Stimulated activated CD8-positive, alpha-beta memory T cell treated with anti-CD3 and anti-CD28 coated beads, Interleukin-12 subunit alpha, Interleukin-12 subunit beta, amount 100 ng/mL, for 4 hours (primary cell): ENCODE measurements around the gene SMCO2.

Experiments
- DNase-seq: peaks from one replicate; pipeline ENCODE4 v3.0.0-alpha.2; 2020; ENCODE audit warnings: low read depth

Gene SMCO2

DNA sequence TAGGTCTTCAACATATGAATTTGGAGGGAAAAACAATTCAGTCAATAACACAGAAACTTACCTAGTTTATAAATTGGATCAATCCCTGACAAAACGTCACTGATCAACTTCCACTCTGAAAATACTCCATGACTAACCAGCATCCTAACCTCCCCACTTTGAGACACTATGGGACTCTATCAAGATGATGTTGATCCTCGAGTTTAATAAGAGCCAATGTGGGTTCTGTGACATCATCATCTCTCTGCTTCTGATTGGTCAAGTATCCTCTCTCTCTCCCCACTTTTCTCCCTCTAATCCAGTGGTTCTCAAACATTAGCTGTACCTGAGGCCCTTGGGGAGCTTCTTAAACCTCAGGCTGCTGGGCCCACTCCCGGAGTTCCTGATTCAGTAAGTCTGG is at the start of gene SMCO2:
TSS of gene SMCO2 (plus strand) at position 301 of the 400 bp plus-strand sequence. CDS start 23,896 bp downstream, outside the sequence.
- DNase-seq = no peak

DNA sequence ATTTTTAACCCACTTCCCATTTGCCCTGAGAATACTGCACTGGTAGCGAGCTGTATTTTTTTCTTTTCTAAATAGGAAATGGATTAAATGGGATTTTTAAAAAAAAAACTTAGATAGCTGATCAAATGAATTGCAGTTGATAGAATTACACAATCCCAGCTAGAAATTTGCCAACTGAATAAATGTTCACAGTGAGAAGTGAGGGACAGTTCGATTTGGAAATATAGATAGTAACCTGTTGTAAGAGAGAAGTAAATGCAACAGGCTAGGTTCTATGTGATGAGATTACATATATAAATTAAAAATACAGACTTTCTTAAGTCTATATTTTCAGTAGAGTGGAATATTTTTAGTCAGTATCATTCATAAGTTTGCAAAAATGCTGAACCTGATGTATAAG is 48.1 kb upstream of the SMCO2 start:
- DNase-seq = no peak

DNA sequence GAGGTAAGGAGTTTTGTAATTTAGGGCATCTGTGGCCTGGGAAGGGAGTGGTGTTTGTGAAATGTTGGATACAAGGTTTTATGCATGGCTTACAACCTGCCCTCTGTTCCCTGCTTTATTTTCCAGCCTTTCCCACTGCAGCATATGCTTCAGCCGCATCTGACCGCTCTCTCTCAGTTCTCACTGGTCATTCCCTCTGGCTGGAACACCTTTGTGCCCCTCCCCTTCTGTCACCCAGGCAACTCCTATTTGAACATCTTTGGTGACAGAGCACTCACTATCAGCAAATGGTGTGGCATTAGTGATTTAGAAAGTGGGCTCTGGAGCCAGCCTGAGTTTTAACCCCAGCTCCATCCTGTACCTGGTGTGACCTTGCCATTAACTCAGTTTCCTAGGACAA is 47.5 kb upstream of the SMCO2 start:
- no peak for DNase-seq

DNA sequence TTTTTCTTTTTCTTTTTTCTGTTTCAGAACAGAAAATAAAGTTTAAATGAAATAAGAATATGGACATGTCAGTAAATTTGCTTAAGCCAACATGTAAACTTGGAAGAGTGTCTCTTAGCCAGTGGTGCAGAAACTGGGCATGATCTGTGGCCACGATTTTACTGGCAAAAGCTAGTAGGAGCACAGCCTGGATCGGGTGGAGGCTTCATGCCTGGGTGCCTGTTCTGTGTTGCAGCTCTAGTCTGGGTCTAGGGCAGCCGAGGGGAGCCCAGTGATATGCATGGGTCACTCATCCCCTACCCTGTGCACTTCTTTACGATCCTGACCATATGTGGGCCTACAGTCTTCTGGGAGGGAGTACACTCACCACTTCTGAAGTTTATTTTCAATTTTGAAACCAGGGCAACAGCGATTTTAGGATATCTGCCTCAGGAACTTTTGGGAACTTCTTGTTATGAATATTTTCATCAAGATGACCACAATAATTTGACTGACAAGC is 45.6 kb upstream of the SMCO2 start:
- no peak for DNase-seq

DNA sequence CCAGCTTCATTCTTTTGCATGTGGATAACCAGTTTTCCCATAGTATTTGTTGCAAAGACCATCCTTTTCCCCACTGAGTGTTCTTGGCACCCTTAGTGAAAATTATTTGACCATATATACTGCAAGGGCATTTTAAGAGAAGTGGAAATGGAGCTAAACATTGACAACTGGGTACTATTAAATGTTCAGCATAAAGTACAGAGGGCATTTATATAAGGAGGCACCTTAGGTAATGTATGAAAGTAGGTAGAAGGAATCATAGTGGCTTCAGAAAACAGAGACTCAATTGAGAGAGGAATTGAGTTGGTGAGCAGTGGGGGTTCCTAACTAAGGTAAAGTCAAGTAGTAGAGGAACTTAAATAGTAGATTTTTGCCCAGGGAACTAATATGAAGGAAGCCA is 34.5 kb upstream of the SMCO2 start:
- DNase-seq = no peak

DNA sequence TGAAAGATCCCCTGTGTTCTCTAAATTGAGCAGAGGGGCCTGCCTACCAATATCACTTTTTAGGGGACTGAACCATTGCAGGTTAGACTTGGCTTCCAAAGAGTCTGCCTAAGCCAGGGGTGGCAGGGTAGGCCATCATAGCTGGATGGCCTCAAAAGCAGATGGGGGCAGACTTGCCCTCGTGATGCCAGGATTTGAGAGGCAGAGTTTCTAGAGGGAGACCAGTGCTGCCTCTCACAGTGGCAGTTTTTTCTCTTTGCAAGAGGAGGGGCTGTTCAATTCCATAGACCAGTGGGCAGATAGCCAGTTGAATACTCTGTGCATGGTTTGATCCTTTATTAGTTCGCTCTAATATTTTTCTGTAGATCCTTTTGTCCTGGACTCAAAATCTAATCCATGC is 23.8 kb upstream of the SMCO2 start:
- DNase-seq = no peak

DNA sequence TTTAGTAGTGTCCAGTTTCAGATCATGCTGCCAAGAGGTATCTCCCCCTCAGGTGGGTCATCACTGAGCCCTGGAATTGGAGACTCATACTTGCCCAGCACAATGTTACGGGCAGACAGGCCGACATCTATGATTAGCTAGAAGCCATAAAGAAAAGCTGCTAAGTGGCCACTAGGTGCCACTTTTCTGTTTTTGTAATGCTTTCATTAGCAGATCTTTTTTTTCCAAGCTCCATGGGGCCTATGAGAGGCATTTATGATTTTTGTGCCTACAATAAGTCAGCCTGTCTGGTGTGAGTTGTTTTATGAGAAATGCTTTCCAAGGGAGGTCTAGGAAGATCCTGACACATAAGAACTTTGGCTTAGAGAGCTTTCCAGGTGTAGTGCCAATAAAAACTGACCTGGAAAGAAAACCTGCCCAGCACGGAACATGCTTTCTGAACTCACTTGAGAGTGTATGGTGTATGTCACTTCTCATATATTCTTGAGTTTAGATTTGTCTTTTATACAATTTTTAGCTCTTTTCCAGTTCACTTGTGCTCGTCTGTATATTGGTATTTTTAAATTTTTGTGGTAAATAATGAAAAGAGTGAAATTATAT is 21.8 kb upstream of the SMCO2 start:
- DNase-seq = no peak

DNA sequence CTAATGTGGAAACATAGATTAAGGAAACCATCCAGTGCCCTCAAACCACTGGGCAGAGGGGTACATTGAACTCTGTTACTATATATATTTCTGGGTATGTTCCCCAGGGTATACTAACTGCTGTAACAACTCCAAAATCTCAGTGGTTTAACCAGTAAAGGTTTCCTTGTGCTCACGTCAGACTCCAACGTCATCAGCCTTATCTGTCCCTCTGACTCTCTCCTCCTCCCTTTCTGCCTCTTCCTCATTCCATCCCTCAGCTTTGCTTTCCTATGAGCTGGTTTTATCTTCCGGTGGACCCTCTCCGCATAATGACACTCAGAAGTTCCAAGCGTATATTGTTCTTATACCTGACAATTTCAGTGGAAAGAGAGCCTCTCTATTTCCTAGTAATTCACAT is 21.2 kb upstream of the SMCO2 start:
- no peak for DNase-seq

DNA sequence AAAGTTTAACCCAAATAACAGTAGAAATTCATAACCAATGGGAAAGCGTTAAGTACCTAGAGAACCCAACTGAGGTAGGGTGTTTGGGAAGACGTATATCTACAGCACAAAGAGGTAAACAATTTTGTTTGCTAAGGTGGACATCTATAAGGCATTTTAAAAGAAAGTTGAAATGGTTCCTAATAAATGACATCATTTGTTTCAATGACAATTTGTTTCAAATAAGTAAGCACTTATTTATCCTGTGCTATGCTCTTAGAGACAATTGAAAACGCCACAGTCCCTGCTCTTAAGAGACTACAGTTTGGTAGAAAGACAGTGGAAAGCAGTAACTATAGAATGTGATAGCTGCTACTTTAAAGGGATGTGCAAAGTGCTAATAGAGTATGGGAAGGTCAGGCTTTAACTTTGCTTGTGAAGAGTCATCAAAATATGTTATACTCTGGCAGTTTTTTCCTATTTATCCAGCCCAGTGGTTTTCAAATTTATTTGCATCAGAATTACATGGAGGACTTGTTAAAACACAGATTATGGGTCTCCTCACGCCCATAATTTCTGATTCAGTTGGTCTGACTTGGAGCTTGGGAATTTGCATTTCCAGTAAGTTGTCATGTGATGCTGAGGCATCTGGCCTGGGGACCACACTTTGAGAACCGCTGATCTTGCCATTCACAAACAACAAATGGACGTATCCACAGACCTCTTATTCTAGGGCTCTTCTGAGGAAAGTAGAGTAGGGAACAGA is 19.6 kb upstream of the SMCO2 start:
- no peak for DNase-seq

DNA sequence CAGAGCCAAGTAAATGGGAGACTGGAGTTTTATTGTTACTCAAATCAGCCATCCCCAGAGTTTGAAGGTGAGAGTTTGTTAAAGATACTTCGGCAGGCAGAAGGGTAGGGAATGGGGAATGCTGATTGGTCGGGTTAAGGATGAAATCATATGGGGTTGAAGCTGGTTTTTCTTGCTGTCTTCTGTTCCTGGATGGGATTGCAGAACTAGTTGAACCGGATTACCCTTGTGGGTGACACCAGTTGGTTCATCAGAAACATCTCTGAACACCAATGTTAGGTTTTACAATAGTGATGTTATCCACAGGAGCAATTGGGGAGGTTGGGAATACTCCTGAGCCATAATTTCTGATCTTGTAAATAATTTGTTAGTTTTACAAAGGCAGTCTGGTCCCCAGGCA is 18.7 kb upstream of the SMCO2 start:
- no peak for DNase-seq

DNA sequence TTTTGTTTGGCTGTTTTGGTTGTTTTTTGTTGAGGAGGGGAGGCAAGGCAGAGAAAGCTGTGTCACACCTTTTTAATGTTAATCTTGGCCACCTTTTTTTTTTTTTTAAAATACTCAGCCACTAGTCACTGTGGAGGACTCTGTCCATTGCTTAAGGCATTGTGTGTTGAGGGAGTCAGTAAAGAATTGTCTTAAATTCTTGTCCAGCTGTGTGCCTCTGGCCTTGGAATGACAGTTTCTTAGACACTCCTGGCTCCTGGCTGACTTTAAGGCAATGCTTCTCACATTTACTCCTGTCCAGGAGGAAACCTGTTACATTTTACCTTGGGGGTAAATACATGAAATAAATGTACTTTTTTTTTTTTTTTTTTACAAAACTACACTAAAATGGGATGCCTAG is 18.1 kb upstream of the SMCO2 start:
- DNase-seq = no peak

DNA sequence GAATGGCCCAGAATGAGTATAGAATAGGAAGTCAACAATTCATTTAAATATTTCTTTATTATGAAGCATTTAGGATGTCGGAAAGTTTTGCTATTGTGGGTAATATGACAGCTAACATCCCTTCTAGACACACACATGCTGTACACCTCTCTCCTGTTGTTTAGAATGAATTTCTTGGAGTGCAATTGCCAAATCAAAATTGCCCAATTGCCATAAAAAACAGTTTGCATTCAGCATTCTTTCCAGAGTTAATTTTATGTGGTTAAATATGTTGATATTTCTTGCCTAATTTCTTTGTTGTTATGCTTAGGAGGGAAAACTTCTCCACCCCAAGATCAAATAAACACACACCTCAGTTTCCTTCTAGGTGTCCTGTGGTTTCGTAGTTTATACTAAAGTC is 16.9 kb upstream of the SMCO2 start:
- no peak for DNase-seq

DNA sequence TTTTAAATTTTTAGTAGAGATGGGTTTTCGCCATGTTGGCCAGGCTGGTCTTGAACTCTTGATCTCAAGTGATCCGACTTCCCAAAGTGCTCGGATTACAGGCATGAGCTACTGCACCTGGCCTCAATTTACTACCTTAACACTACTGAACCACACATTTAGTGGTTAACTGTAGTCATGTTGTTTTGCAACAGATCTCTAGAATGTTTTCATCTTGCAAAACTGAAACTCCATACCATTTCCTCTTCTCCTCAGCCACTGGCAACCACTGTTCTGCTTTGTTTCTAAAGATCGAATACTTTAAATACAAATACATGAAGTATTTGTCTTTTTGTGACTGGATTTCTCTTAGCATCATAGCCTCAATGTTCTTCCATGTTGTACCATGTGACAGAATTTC is 15.4 kb upstream of the SMCO2 start:
- DNase-seq = no peak

DNA sequence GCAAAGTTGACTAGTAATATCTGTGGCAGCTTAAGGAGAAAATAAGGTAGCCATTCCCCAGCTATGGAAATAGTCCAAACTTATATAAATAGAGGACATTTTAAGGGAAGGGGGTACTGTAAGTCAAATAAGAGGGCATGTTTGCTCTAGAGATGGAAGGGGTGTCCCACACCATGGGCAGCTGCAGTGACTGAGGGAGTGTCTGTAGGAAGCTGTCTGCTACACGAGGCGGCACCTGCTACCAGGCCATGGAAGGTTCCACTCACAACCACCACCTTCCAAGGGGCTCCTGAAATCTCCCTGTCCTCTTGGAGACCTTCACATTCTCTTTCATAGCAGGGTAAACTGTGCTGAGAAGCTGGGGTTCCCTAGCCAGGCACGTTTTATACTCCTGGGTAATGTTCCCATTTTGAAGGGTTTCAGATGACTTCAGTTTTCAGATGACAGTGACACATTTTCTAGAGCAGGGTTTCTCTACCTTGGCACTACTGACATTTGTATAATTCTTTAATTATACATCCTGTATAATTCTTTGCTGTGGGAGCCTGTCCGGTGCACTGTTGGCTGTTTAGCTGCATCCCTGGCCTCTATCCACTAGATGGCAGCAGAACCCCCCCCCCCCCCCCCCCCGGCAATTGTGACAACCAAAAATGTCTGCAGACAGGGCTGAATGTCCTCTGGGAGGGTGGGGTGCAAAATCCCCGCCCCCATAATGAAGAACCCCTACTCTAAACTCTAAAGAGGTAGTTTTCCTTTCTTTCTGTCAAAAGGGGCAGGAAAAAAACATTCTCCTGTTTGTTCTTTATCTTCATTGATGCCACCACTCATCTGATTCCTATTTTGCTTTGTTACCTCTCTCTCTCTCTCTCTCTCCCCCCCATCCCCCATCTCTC is 11.6 kb upstream of the SMCO2 start:
- no peak for DNase-seq

DNA sequence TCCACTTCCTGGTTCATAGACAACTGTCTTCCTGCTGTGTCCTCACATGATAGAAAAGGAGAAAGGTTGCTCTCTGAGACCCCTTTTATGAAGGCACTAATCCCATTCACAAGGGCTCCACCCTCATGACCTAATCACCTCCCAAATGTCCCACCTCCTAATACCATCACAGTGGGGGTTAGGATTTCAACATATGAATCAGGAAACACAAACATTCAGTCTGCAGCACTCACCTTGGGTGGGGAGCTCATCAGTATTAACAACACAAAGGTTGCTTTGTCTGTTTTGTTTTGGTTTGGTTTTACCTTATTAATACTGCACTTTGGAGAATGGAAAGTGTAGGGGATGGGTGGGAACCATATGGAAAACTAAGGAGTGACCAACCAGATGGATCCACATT is 10.5 kb upstream of the SMCO2 start:
- DNase-seq = no peak

DNA sequence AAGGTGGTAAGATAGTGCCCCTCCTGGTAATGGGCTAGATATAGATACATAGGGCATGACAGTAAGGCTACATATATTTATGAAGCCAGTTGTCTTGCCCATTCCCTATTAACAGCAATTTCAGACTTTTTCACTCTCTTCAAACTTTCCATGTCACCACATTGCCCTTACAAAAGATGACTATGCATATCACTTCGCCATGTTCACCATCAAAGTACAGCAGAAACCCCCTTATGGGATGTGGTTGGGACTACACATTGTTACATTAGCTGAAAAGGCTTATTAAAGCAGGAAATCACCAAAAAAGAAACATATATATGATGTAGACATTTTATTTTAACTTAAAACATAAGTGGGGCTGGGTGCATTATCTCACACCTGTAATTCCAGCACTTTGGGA is 9.8 kb upstream of the SMCO2 start:
- DNase-seq = no peak

DNA sequence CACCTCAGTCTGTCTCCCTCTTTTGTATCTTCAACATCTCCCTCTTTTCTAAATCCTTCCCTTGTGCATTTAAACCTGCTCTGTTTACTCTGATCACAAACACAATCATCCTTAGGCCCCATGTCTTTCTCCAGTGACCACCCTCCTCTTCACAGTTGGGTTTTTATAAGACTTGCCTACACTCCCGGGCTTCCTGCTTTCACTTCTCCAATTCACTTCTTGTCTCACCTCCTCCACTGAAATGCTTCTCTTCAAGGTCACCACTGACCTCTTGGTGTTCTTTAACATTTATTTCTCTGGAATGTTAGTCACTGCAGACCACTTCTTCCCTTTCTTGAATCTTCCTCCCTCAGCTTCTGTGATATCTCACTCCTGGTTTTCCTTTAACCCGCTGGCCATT is 8.7 kb upstream of the SMCO2 start:
- no peak for DNase-seq

DNA sequence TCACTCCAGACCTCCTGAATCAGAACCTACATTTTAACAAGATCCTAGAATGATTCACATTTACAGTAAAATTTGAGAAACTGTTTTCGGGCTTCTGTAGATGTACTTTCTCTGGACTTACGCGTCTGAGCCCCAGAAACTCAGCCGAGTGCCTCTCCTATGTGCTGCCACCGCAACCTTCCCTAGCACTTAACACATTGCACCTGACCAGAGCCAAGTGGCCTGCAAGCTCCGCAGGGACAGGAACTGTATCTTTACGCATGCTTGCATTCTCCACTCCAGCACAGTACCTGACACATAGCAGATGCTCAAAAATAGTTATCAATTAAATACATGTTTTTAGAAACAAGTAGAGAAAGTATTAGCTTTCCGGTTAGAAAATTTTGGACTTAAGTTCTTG is 1.2 kb downstream of the SMCO2 start:
- no peak for DNase-seq

DNA sequence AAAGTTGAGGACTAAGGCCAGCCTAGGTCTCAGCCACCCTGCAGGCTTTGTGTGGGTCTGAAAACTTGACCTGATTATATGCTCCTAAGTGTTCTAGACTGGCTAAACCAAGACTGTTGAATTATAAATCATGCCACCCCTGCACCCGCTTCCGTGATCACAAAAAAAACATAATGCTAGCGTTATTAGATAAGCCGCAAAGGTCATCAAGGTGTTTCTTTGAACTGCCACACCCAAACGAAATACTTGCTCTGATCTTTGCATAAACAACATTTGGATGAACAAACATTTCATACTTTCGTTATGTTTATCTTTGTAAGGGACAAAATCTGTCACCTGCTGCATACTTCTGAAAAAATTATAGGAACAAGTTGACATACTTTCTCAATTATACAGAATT is 2.5 kb downstream of the SMCO2 start:
- no peak for DNase-seq

DNA sequence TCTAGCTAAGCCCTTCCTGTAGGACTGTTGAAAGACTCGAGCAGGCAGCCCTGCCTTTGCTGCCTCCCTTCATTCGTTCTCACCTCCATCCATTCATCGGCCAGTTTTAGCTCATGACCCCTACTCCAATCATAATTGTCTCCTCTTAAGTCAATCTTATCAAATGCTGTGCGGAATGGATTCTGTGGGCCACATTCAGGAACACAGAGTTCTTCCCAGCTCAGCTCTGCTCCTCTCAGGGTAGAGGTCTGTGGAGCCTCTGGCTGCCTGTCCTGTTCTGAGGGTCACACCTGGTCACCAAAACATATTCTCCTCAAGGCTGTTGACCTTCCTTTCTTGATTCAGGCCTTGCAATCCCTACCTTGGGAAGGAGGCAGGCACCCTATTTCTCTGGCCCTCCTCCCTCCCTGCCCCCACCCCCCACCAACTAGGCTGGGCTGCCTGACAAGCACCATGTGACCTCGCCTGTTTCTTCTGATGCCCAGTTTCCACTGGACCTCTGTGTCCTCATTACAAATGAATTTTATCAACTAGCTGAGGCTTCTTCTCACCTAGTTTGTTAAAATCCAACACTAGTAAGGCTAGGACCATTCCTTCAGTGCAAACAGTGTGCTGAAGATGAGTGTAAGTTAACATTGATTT is 3.5 kb downstream of the SMCO2 start:
- no peak for DNase-seq

DNA sequence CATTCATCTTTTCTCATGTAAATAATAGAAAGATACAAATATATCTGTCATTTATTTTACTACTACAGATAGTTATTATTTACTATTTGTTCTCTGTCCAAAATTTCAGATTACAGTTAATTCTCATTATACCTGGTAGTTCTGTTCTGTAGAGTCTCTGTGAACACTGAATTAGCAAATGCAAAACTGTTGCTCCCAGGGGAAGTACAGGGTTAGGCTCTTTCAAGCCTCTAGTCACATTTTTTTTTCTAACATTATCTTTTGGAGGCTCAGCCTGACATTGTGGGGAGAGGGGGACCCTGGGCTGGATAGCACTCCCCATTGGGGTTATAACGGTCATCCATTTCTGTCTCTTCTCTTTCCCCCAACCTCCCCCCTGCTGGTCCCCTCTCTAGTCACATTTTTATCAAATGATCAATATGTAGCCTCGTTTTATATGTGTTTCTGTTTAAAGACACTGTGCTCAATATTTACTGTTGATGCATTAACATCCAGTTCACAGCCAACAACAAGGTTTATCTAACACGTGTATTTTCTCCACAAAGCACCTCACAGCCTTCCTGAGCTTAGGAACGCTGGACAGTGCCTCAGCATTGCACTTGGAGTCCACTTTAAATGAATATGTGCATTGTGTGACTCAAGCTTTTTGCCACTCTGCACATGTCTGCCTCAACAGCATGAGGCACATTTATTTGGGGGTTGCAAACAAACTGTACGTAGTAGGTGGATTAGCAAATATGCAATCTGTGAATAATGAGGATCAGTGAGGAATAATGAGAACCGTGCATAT is 4.7 kb downstream of the SMCO2 start:
- DNase-seq = no peak

DNA sequence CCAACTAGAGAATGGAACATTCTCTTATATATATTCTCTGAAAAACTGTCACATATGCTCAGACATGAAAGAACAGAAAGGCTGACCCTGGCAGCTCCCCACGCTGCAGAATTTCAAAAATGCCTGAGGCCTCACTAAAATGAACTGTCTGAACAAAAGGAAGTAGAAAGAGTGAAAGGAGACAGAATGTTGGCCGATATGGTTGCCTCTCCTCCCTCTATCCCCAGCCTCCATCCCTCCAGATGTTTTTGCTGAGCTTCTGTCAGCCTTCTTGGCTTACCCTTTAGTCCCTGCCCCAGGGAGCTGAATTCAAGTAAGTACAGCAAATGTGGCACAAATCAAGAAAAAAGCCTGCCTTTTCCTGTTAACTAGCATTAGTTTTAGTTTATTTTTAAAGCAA is 6.9 kb downstream of the SMCO2 start:
- DNase-seq = no peak
